ENCODE results near the gene TAF1B.
A peak's percentile ranks its signal among the peaks of the same experiment; 100 is the strongest.

TAF1B gene

DNA sequence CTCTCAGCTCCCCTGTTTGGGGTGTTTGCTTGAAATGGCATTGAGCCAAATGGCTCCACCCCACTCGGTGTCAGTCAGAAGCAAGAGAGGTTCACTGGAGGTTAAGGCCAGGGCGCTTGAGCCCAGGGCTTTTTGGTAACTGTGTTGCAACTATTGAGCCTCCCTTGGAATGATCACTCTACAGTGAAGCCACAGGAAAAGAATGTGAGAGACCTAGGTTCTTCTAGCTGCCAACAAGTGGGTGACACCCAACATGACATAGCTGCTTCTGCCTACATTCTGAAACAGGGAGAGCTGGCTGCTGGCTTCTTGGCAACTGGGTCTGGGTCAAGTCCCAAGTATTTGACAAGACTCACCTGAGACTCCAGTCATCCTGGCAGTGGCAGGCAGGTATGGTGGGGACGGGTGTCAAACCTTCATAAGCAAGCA lies 101.1 kb downstream of the TAF1B start:
- DNase-seq: no peak

DNA sequence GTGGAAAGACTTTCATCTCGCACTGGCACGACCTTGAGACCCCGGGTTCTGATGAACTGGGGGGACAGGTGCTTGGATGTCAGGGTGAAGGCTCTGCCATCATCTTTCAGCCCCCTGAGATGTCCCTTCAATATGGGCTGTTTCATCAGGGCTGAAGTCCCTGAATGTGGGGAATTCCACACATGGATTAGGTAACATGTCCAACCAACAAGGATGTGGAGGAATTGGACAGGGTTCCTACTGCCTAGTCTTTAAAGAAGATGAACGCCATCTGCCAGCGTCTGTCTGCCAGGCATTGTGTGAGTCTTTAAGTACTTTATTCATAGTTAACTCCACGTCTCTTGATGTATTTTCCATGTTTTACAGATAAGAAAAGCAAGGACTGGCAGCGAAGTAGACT lies 102.3 kb downstream of the TAF1B start:
- no peak for DNase-seq

DNA sequence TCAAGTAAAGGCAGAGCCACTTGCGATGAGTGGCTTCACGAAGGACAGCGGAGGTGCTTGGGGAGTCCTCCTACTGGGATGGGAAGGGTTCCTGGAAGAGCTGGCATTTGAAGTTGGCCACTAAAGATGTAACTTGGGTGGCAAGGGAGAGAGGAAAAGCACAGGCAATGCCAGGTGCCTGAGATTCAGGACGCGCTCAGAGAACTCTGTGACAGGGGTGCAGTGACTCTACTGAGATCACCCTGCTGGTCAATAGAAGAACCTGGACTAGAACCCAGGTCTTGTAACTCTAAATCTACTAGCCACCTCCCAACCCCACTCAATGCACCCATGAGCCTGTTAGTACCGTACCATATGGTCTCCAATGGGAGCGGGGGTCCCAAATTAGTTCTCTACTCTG lies 102.8 kb downstream of the TAF1B start:
- no peak for DNase-seq

DNA sequence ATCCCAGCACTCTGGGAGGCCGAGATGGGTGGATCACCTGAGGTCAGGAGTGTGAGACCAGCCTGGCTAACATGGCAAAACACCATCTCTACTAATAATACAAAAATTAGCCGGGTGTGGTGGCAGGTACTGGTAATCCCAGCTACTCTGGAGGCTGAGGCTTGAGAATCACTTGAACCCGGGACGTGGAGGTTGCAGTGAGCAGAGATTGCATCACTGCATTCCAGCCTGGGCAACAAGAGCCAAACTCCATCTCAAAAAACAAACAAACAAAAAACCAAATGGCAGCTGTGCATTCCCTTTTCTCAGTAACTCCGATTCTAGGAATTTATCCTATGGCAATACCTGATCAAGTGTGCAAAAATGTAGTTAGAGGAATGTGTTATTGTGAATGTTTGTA lies 103.5 kb downstream of the TAF1B start:
- DNase-seq: no peak

DNA sequence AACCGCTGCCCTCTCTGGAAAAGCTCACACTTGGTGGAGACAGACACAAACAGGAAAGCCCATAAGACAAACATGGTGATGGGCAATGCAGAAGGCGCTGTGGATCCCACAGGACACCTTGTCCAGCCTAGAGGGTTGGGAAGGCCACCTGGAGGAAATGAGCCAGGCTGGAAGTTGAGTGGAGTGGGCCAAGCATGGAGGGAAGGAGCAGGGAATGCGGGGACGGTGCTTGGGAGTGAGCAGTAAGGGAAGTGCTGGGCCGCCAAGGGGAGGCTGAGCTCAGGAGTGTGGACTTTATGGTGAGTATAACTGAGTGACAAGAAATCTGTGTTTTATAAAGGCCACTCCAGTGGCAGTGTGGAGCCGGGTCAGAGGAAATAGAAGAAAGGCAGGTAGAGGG lies 105.4 kb downstream of the TAF1B start:
- DNase-seq: no peak

DNA sequence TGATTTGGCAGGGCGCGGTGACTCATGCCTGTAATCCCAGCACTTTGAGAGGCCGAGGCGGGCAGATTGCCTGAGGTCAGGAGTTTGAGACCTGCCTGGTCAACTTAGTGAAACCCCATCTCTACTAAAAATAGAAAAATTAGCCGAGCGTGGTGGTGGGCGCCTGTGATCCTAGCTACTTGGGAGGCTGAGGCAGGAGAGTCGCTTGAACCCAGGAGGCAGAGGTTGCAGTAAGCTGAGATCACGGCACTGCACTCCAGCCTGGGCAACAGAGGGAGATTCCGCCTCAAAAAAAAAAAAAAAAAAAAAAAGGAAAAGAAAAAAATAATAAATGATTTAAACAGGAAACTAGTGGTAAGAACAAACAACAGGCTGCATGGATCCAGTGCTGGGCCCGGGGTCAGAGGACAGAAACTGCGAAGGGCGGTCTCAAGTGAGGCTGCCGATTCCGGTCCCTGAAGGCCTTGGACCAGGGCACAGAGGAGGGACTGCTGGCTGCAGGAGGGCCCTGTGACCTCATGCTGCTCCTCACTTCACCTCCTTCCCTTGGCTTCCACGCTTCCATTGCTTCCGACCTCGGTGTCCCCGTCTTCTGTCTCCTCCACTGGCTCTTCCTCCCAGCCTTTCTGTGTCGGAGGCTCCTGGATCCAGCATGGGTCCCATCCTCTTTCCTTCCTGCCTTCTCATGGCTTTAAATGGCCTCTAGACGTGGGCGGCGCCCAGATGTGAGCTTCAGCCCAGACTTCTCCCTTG lies 106.1 kb downstream of the TAF1B start:
- DNase-seq: no peak

DNA sequence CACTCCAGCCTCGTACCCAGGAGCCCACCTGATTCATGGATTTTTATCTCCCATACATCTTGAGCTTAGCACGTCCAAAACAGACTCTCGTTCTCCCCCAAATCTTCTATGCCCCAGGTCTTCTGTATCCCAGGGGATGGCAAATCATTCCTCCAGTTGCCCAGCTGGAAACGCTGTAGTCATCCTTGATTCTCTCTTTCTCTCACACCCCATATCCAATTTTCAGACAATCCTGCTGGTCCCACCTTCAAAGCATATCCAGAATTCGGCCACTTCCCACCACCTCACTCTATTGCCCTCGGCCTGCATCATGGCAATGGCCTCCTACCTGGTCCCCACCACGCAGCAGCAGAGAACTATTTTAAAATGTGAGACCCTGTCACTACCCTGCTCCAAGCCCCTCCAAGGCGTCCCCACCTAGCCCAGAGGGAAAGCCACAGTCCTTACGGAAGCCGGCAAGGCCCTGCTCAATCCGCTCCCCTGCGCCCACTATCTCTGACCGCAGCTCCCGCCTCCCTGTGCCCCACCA lies 106.8 kb downstream of the TAF1B start:
- no peak for DNase-seq

DNA sequence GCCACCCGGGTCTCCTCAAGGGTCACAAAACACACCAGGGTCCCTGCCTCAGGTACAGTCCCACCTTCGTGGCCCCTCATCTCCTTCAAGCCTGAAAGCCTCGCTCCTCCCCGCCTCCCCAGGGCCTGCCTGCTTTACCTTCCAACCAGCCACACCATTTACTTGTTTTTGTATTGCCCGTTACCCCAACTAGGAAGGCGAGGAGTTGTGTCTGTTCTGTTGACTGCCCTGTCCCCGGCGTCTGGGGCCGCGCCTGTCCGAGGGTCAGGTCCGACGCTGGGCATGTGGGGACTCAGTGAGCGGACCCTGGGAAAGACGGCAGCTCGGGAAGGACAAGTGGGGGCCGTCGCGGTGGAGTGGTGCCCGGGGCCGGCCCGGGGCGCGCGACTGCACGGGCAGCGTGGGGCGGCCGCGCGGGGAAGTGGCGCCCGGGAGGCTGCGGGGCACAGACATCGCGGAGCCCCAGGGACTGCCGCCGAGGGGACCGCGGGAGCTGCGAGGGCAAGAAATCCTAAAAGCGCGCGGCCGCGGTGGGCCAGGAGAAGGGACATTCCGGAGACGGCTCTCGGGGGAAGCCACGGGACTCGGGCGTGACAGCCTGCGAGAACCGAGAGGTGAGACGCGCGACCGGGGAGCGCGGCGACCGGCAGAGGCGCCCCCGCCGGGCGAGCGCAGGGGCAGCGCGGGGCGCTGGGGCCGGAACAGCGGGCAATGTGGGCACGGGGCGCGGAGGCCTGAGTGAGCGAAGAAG lies 107.4 kb downstream of the TAF1B start:
- DNase-seq: no peak

DNA sequence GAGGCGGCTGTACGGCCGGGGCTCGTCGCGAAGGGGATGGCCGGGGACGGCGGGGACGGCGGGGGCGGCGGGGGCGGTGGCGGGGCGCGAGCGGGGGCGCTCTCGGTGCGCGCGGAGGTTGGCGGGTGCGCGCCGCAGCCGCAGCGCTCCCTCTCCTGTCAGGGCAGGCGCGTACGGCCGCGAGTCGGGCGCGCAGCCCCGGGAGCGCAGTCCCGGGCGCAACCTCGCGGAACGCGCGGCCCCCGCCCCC lies 107.9 kb downstream of the TAF1B start:
- DNase-seq: no peak

DNA sequence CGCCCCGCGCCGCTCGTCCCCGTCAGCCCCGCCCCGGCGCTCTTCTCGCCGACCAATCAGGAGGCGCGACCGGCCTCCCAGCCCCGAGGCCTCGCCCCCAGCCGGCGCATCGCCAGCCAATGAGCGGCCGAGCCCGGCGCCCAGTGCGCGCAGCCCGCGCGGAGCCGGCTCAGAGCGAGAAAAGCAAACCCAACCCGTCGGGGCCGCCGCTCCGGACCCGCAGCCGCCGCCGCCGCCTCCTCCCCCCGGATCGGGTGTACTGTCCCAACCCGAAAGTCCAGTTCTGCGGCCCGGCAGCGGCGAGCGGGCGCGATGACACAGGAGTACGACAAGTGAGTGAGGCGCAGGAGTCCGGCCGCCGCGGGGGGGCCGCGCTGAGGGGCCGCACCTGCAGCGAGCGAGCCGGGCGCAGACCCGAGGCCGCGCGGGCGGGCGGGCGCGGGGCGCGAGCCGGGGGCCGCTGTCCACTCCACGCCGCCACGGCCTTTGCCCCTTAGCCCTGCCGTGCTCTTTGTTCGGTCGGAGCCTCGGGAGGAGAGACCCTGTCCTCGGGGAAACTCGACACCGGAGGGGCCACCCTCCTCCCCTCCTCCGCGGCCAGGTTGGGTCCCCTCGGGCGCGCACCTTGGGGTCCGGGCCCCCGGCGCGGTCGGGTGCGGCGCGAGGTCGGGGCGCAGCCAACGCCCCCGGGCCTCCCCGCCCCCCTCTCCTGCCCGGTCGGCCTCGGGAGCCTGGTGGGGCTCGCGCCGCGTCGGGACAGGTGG lies 108.4 kb downstream of the TAF1B start, which contains the start of gene GRHL1:
TSS of gene GRHL1 (plus strand) at position 172 of the 764 bp plus-strand sequence. CDS start at position 313, 141 bp downstream.
- peak; percentile 76 for DNase-seq

DNA sequence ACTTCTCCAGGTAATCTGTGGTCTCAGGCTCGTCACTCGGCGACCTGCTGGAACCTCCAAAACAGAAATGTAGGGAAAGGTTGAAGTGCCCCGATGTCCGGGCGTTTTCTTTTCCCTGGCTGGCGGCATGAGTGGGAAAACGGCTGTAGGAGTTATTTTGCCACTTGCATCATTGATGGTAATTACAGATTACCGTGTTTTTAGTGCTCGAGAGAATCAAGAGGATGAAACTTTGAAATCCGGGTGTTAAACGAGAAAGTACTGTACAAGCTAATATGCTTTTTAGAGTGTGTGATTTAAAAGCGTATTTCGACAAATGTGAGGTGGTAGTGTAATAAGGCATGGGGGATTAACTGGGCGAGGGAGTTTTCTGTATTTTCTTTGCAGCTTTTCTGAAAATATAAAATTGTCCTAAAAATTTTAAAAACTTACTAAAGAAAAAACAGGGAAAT lies 109.0 kb downstream of the TAF1B start:
- DNase-seq: no peak

DNA sequence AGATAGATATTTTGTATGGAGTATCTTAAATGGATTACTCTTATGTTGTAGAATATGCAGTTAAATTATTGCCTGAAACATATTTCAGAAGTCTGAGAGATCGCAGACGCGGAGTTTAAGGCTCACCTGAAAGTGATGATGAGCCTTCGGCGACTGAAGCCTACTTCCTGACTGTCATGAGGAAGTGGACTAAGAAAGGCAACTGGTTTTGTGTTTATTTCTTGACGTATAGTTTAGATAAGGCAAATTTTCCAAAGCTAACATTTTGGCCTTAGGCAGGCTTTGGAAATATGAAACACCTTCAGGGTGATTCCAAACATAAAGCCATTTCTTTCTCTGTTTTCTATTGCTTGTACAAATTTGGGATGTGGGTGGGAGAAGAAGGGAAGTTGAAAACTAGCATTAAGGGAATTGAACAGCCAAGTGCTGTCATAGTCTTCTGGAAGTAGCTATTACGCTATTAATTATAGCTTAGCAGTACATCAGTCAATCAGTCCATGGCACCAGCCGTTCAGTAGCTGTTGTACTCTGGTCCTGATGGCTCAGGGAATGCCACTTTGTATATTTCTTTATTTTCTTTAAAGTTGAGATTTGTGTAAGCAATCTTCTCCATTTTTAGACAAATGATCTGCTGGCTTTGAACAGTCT lies 109.7 kb downstream of the TAF1B start:
- no peak for DNase-seq

DNA sequence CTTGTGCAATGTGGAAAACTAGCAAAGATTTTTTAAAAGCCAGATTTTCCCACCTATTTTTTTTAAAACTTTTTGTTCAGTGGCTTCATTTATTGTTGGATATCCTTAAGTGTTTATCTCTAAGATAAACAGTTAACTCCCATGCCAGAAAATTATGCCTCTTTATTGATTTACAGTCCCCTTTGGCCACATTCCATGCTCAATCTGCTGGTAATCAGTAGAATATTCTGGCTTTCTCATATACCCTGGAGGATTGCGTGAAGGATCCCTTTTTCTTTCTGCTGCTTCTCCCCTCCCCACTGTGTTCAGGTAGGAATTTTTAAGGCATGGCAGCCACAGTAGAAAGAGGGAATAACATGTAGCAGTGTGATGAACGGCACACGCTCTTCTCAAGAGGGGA lies 110.9 kb downstream of the TAF1B start:
- DNase-seq: no peak

DNA sequence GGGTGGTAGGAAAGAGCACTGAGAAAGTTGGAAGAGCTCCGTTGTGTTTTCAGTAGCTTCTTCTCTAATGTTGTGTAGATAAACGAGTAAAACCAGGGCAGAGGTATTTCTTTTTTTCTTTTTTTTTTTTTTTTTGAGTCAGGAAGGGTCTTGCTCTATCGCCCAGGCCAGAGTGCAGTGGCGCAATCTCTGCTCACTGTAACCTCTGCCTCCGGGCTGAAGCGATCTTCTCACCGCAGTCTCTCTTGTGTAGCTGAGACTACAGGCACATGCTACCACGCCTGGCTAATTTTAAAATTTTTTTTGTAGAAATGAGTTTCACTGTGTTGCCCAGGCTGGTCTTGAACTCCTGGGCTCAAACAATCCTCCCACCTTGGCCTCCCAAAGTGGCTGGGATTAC lies 114.8 kb downstream of the TAF1B start:
- DNase-seq: no peak

DNA sequence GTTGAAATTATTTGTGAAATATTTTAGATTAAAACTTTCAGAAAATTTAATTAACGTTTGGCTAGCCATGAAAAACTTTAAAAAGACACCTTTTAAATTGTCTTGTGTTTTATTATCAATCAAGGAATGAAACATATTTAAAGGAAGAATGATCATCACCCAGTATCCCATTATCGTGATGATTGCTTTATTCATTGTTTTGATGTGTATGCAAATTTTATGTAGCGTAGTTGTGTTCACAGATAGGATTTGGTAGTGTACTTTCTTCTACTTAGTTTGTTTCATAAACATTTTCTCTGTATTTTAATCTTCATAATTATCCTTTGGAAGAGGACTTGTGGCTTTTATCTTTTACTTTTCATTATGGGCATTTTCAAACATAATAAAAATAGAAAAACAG lies 116.0 kb downstream of the TAF1B start:
- DNase-seq: no peak

DNA sequence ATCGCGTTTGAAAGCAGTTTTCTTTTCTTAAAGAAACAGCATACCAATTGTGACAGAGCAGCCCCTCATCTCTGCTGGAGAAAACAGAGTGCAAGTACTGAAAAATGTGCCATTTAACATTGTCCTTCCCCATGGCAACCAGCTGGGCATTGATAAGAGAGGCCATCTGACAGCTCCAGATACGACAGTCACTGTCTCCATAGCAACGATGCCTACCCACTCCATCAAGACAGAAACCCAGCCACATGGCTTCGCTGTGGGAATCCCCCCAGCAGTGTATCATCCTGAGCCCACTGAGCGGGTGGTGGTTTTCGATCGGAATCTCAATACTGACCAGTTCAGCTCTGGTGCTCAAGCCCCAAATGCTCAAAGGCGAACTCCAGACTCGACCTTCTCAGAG lies 117.7 kb downstream of the TAF1B start:
- no peak for DNase-seq

DNA sequence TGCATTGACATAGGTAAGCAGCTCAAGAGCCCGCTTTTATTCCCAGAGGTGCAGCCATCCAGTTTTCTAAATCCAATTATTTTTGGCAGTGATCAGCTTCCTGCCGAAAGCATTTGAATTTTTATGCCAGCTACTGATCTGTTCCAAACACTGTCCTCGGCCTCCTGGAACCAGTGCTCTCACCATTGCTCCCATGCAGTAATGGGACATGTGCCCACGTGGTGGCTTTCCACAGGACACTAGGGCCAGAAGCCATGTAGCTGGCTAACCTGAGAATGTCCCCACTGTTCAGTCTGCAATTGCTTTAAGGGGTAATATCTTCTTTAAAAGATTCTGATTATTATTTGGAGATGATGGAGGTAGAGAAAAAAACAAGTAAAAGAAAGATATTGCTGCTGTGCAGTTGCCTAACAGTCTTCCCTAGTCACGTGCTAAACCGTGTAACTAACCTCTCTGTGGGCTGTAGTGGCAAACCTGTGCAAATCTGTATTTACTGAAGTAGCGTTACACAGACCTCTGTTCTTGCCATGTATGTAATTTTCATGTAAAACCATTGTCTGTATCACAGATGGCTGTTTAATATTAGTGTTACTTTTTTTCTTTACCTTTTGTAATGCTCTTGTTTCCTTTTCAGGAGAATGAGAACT lies 121.2 kb downstream of the TAF1B start:
- no peak for DNase-seq

DNA sequence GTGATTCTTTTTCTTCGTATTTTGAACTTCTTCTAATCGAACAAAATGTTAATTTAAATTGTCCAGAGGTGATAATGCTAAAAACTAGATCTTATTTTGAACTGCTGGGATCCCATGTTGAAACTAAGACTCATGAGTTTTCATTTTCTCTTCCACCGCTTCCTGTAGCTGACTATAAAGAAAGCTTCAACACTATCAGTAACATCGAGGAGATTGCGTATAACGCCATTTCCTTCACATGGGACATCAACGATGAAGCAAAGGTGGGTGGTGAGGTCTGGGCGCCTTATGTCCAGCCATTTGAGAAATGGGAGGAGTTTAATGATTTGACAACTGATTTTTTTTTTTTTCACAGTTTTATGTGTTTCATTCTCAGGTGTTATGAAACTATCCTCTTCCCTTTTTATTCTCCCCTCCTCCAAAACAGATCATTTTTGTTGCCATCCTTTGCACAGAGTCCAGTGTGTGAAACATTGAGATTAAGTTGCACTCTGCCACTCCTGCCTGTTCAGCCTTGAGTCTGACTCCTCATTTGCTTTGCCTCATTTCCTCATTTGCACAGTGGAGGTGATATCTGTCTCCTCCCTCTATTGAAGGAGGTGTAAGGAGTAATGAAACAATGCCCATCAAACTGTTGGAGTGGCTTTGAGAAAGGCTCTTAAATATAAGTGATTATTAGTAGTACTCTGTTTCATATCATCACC lies 122.0 kb downstream of the TAF1B start:
- no peak for DNase-seq

DNA sequence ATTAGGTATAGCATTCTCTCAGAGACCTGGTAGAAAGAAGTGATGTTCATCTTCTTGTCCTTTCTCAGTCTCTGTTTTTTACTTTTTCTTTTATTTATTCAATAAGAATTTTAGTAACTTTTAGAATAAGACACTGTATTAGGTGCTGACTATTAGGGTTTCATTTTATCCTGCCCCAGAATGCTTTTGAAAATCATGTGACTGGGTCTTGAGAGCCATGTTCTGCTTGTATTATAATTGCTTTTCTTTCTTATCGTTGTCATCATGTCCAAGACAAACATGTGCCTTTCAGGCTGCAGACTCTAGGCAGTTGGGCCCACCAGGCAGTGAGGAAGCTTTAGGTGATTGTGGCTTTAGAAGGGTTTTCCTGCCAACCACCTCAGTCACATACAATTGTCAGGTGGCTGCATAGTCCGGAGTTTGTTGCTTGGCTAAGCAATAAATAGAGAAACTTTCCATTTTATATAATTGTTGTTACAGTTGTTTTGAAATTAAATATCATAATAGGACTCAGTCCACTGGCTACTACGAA lies 123.3 kb downstream of the TAF1B start:
- no peak for DNase-seq

DNA sequence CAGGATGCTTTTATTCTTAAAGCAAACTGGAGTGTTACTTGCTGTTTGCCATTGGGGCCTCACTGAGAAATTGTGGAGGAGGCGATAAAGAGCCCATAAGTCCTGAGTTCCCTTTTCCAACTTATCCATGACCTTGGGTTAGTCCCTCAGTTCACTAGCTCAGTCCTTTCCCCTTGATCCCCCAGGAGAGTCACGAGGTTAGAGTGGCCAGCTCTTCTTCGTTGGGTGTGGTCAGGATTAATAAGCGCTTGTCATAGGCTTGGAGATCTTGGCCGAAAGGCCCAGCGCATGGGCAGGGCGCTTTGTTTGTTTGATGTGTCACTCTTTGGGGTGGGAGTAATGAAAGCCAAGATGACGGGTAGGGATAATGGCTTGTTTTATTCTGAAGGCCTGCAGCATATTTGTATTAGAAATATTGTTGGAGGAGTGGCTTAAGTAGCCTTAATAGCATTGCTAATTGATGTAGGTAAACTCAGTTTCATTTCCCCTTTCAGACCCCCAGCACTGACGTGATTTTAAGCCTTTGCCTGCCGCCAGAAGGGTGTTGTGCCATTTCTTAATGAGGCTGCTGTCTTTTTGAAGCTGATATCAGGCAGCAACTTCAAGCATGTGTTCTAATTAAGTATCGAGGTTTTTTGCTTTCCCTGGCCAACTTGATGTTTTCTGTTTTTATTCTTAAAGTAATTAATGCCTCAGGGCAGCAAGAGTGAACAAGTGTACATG lies 123.9 kb downstream of the TAF1B start:
- DNase-seq: no peak
